Endothelial cell of umbilical vein (primary cell): Measurements from ENCODE around the gene PPP1R13L. TPM values are rescaled to one million over a fixed set of nuclear protein-coding genes. Genes with fewer than 3 reads are reported as not detected.
A peak's percentile ranks its signal among the peaks of the same experiment; 100 is the strongest.

Source experiments
- BruUV-seq: library from RNA; stranded (reverse); fragments of 400-500 nt; replicated peaks from 2 replicates; lab custom pipeline; 2021; lab: Mats Ljungman, UMichigan
- CTCF ChIA-PET: fragments of 300-600, 350-600 bp; sonication (Branson Sonifier 250); formaldehyde crosslinking; loops from one replicate; lab custom pipeline; 2021; ENCODE audit warnings: antibody characterized with exemption, inconsistent platforms; lab: Charles Lee
- POLR2A ChIA-PET: fragments of 300-600, 350-600 bp; sonication (Branson Sonifier 250); formaldehyde crosslinking; loops from one replicate; lab custom pipeline; 2021; ENCODE audit warnings: antibody characterized with exemption, inconsistent platforms; lab: Charles Lee
- DNase-seq: peaks from one replicate; pipeline ENCODE4 v3.0.0-alpha.2; 2011; ENCODE audit warnings: low read depth, low spot score
- FAIRE-seq: peaks from 2 replicates; lab custom pipeline; 2011; peaks lifted over from hg19 to GRCh38; lab: Jason Lieb, UNC
- H2AFZ ChIP-seq: 2 replicates; pipeline ENCODE4 v1.6.0; 2012; ENCODE audit warnings: low read depth, low read length, control low read depth, inconsistent platforms
- H3K27ac ChIP-seq: 2 replicates; pipeline ENCODE4 v1.5.1; 2011; ENCODE audit warnings: low read depth, mild to moderate bottlenecking, control low read depth, low read length, moderate library complexity; ENCODE audit not compliant: insufficient read depth
- H3K27me3 ChIP-seq, 2 experiments: 2 replicates each; pipeline versions ENCODE4 v1.6.0 to v1.6.1; 2011; ENCODE audit warnings: low read length in 2 of 2, mixed read lengths in 1 of 2; ENCODE audit not compliant: control insufficient read depth in 2 of 2, insufficient read depth in 2 of 2
- H3K36me3 ChIP-seq, 2 experiments: 2 replicates in 1 of 2; 3 replicates in 1 of 2; pipeline ENCODE4 v1.5.1; 2011; ENCODE audit warnings: low read length in 2 of 2, mild to moderate bottlenecking in 1 of 2, moderate library complexity in 1 of 2; ENCODE audit not compliant: control insufficient read depth in 2 of 2, insufficient read depth in 2 of 2; ENCODE audit errors: extremely low read depth in 1 of 2
- H3K4me1 ChIP-seq: 3 replicates; pipeline ENCODE4 v1.5.1; 2011; ENCODE audit warnings: mild to moderate bottlenecking, low read length; ENCODE audit not compliant: control insufficient read depth, insufficient read depth; ENCODE audit errors: extremely low read depth
- H3K4me2 ChIP-seq: 2 replicates; pipeline ENCODE4 v1.6.1; 2011; ENCODE audit warnings: low read length, control low read depth, mixed read lengths; ENCODE audit not compliant: insufficient read depth
- H3K4me3 ChIP-seq, 3 experiments: fragments of 200-600 bp in 1 of 3; sonication (generic), shearing (Covaris generic) in 1 of 3; replicated peaks in 1 of 3; 2 replicates each; pipeline ENCODE4 v1.5.1; 2011 to 2016; ENCODE audit warnings: control low read depth in 3 of 3, low read length in 3 of 3, mild to moderate bottlenecking in 2 of 3, inconsistent platforms in 1 of 3, low read depth in 1 of 3, moderate library complexity in 1 of 3; ENCODE audit not compliant: insufficient read depth in 1 of 3
- H3K79me2 ChIP-seq: 2 replicates; pipeline ENCODE4 v1.6.0; 2012; ENCODE audit warnings: low read length, inconsistent platforms; ENCODE audit not compliant: control insufficient read depth, insufficient read depth
- H3K9ac ChIP-seq: replicated peaks from 2 replicates; pipeline ENCODE3; 2011; ENCODE audit warnings: low read length, control low read depth; ENCODE audit not compliant: insufficient read depth; ENCODE audit errors: extremely low read depth
- H3K9me1 ChIP-seq: replicated peaks from 3 replicates; pipeline ENCODE4 v1.6.0; 2011; ENCODE audit warnings: mild to moderate bottlenecking, low read length; ENCODE audit not compliant: control insufficient read depth, insufficient read depth; ENCODE audit errors: extremely low read depth
- H3K9me3 ChIP-seq: replicated peaks from 2 replicates; pipeline ENCODE4 v1.5.1; 2012; ENCODE audit warnings: low read length, inconsistent platforms; ENCODE audit not compliant: control insufficient read depth, insufficient read depth
- H4K20me1 ChIP-seq: replicated peaks from 2 replicates; pipeline ENCODE3; 2011; ENCODE audit warnings: mild to moderate bottlenecking, low read length; ENCODE audit not compliant: control insufficient read depth, insufficient read depth; ENCODE audit errors: extremely low read depth
- CTCF ChIP-seq, 2 donors: IDR thresholded peaks; 1 replicate in 1 of 2; 2 replicates in 1 of 2; pipeline ENCODE4 v1.5.1; 2011; ENCODE audit warnings: low read length in 2 of 2, mild to moderate bottlenecking in 2 of 2, moderate library complexity in 2 of 2, control low read depth in 1 of 2, inconsistent platforms in 1 of 2, low read depth in 1 of 2; ENCODE audit not compliant: insufficient read depth in 1 of 2; ENCODE audit errors: extremely low read depth in 1 of 2
- EZH2 ChIP-seq: IDR thresholded peaks from 2 replicates; pipeline ENCODE4 v1.6.1; 2012; ENCODE audit warnings: borderline replicate concordance, low read depth, mild to moderate bottlenecking, moderate library complexity, low read length, inconsistent platforms; ENCODE audit not compliant: severe bottlenecking
- FOS ChIP-seq: IDR thresholded peaks from 2 replicates; pipeline ENCODE4 v1.6.1; 2011; ENCODE audit warnings: mild to moderate bottlenecking, low read length, moderate library complexity, borderline replicate concordance; ENCODE audit not compliant: insufficient read depth
- GATA2 ChIP-seq: IDR thresholded peaks from 2 replicates; pipeline ENCODE4 v1.7.0; 2011; ENCODE audit warnings: low read depth, mild to moderate bottlenecking, moderate library complexity, mixed read lengths, low read length; ENCODE audit not compliant: insufficient read length, insufficient read depth
- JUN ChIP-seq: IDR thresholded peaks from 2 replicates; pipeline ENCODE4 v1.6.1; 2011; ENCODE audit warnings: borderline replicate concordance, low read depth; ENCODE audit not compliant: insufficient read length, insufficient read depth
- MAX ChIP-seq: IDR thresholded peaks from 2 replicates; pipeline ENCODE4 v1.6.1; 2011; ENCODE audit not compliant: insufficient read depth, insufficient read length
- MYC ChIP-seq: IDR thresholded peaks from one replicate; pipeline ENCODE4 v1.6.1; 2011; ENCODE audit warnings: mild to moderate bottlenecking, low read depth, low read length
- POLR2A ChIP-seq: IDR thresholded peaks from 2 replicates; pipeline ENCODE4 v1.6.1; 2012; ENCODE audit warnings: low read depth, mild to moderate bottlenecking, control low read depth, low read length
- POLR2AphosphoS5 ChIP-seq: IDR thresholded peaks from 2 replicates; pipeline ENCODE4 v1.6.1; 2012; ENCODE audit warnings: low read depth, mild to moderate bottlenecking, control low read depth, low read length, moderate library complexity; ENCODE audit not compliant: insufficient read depth
- dilution Hi-C: fragments of 300-500 bp; cut with MboI; formaldehyde crosslinking; loops from one replicate; pipeline ENCODE4 v1.15.0; 2019; ENCODE audit warnings: low sequenced_read_pairs; ENCODE audit not compliant: extremely low pct_ligation_motif_present
- intact Hi-C: fragments of 100-400 bp; cut with micrococcal nuclease; formaldehyde crosslinking; loops from one replicate; pipeline ENCODE4 v1.10.0; 2022
- polyA plus RNA-seq, 4 experiments: library from polyadenylated mRNA; depleted of rRNA in 3 of 4; stranded (reverse) in 3 of 4; unstranded in 1 of 4; fragments of >200 nt; gene quantifications; 2 replicates each; pipeline versions ENCODE4 v1.2.1 to v1.2.3, GENCODE V29; 2011 to 2012; ENCODE audit warnings: missing spikeins in 1 of 4
- total RNA-seq: library from RNA; stranded (reverse); gene quantifications from 2 replicates; pipeline ENCODE4 v1.2.3, GENCODE V29; 2021

PPP1R13L gene
- total and polyA plus RNA-seq, 2 donors (not counting 3 experiments of a cell fraction or from before 2014, with no cell fraction given) = 28.5 to 77.4 TPM

DNA sequence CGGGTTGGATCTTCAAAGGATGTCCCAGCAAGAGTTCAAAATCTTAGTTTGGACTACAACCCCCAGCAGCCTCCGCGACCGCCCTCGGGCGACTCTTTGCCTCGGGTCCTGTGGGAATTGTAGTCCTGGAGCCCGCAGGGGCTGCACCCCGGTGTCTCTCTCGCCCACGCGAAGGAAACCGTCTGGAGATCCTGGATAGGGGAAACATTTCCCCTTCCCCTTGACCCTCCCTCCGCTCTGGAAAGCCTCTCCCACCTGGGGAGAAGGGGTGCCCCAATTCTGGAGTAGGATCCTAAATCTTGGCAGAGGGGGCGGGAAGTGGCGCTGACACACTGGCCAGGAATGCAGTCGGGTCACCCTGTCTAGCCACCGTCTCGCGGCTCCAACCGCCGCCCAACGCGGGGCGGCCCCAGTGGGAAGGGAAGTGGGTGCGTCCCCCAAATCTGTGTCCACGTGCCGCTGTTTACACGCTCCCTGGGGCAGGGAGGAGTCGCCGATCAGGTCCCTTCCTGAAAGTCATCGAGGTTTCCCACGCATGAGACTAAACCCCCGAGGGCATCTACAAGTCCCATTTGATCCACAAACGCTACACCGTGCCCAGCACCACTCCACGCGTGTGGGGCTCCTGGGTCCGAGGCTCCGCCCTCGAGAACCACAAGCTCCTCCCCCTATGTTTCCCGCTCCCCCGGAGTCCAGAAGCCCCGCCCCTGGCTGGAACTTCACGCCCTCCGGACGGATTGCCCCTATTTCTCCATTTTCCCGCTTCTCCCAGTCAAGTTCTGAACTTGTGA lies 761 bp upstream of the PPP1R13L start:
- dilution Hi-C loops = no loop called here
- H3K4me3 ChIP-seq = peak overlapping the region; percentile 73 to 83 (median 81)
- peak overlapping the region; percentile 32 for H2AFZ ChIP-seq
- DNase-seq (peak; percentile 93), FAIRE-seq (peak; percentile 97)
- no peaks in the 10 kb centered on the region for H3K9me1 ChIP-seq
- TF ChIP-seq CTCF (IDR thresholded peaks at IDR 0.05; ENCODE audit: extremely low read depth in 1 of 2, insufficient read depth in 1 of 2, low read depth in 1 of 2, low read length in 2 of 2) (no peak), JUN (peak; percentile 25), MAX (peak; percentile 67), EZH2 (no peak), GATA2 (no peak), FOS (peak; percentile 78), MYC (peak; percentile 22), POLR2A (peak; percentile 43), POLR2AphosphoS5 (peak; percentile 55)
- intact Hi-C loops = loop anchor here (1.0 kb wide), 3 partner anchors 18 to 73 kb away; partner anchors contain the start of gene ERCC1
- H3K9ac ChIP-seq = peak overlapping the region; percentile 82
- no TSS peak for BruUV-seq
- ChIA-PET POLR2A (interaction anchor here (1.0 to 1.2 kb wide), 2 partner anchors 19 to 64 kb away, joined by 3 read pairs; no protein-coding TSS in a partner anchor), CTCF (interaction anchor here (0.6 to 6.6 kb wide), 9 partner anchors 19 to 80 kb away, joined by 3 to 101 read pairs (median 18); partner anchors contain the start of gene ERCC1)
- peak overlapping the region; percentile 56 for H3K4me2 ChIP-seq
- peaks cover 59% of the 10 kb centered on the region for H3K79me2 ChIP-seq
- peaks cover 27% of the 10 kb centered on the region for H3K4me1 ChIP-seq
- H3K27me3 ChIP-seq = no peaks in the 10 kb centered on the region
- H4K20me1 ChIP-seq = no peaks in the 10 kb centered on the region
- no peaks in the 10 kb centered on the region for H3K36me3 ChIP-seq
- no peaks in the 10 kb centered on the region for H3K9me3 ChIP-seq
- peak overlapping the region; percentile 88 for H3K27ac ChIP-seq
